Fibroblast of upper back skin (primary cell): ENCODE data around the gene GPR62.
"Not testable (repeated sequence)": the region's sequence is repeated elsewhere in the genome, so short reads cannot be mapped to it uniquely, and the experiment has no call there.

Experiments used
- DNase-seq: peaks from one replicate; pipeline ENCODE4 v3.0.0-alpha.2; 2013

GPR62 gene, protein sequence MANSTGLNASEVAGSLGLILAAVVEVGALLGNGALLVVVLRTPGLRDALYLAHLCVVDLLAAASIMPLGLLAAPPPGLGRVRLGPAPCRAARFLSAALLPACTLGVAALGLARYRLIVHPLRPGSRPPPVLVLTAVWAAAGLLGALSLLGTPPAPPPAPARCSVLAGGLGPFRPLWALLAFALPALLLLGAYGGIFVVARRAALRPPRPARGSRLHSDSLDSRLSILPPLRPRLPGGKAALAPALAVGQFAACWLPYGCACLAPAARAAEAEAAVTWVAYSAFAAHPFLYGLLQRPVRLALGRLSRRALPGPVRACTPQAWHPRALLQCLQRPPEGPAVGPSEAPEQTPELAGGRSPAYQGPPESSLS

DNA sequence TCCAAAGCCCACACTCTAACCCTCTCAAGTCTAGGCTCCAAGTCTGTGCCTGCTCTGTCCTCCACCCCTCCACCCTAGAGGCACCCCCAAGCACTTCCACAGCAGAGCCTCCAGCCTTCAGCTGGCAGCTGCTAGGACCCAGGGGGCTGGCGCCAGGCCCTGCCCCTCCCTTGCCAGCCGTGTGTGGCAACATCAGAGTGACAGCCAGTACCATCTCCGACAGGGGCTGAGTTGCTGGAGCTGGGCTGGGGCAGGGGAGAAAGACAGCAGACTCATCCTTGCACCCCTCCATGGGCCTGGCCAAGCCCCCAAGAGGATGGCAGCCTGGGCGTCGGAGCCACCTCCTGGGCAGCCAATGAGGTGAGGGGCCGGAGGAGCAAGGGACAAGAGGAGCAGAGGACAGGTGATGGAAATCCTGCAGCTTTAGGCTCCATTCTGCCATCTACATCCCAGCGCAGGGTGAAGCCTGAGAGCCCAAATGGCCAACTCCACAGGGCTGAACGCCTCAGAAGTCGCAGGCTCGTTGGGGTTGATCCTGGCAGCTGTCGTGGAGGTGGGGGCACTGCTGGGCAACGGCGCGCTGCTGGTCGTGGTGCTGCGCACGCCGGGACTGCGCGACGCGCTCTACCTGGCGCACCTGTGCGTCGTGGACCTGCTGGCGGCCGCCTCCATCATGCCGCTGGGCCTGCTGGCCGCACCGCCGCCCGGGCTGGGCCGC is at the start of gene GPR62:
Gene GPR62 (plus strand): TSS at position 207 of the 718 bp plus-strand sequence. CDS start 272 bp downstream, at position 479.
- DNase-seq = no peak

DNA sequence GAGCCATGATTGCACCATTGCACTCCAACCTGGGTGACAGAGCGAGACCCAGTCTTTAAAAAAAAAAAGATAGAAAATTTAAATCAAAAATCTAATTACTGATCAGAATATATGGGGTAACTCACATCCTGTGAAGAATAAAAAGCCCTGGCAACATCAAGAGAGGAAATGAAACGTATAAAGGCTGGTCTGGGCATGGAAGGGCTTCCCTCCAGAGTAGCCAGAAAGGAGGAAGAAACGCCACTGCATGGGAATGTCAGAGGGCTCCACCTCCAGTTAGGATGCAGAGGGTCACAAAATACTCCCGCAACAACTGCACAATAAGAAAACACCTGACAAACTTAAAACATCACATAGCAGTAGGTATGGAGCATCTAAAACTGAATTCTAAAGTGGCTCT is 47.2 kb upstream of the GPR62 start:
- DNase-seq = no peak

DNA sequence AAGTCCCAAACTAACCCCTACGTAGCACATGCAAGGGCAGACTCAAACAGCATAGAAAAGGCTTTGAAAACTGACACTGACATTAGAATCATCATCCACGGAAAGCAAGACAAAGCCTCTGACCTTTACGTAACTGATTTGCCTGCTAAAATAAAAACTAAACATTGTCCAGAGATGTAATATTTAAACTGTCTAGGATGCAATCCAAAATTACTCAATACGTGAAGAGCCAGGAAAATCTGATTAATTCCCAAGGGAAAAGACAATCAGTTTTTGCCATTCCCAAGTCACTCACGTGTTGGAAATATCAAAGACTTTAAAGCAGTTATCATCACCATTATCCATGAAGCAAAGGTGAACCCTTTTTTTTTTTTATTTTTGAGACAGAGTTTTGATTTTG is 38.8 kb upstream of the GPR62 start:
- DNase-seq = no peak

DNA sequence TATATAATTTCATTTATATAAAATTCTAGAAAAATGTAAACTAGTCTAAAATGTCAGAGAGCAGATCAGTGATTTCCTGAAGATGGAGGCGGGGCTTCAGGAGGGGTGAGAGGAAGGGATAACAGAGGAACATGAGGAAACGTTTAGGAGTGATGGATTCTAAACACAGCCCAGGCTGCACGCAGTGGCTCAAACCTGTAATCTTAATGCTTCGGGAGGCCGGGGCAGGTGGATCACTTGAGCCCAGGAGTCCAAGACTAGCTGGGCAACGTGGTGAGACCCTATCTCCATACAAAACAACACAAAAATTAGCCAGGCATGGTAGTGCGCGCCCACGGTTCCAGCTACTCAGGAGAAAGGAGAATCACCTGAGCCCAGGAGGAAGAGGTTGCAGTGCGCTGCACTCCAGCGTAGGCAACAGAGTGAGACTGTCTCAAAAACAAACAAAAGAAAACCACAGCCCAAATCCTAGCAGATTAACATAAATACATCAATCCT is 34.1 kb upstream of the GPR62 start:
- DNase-seq = no peak

DNA sequence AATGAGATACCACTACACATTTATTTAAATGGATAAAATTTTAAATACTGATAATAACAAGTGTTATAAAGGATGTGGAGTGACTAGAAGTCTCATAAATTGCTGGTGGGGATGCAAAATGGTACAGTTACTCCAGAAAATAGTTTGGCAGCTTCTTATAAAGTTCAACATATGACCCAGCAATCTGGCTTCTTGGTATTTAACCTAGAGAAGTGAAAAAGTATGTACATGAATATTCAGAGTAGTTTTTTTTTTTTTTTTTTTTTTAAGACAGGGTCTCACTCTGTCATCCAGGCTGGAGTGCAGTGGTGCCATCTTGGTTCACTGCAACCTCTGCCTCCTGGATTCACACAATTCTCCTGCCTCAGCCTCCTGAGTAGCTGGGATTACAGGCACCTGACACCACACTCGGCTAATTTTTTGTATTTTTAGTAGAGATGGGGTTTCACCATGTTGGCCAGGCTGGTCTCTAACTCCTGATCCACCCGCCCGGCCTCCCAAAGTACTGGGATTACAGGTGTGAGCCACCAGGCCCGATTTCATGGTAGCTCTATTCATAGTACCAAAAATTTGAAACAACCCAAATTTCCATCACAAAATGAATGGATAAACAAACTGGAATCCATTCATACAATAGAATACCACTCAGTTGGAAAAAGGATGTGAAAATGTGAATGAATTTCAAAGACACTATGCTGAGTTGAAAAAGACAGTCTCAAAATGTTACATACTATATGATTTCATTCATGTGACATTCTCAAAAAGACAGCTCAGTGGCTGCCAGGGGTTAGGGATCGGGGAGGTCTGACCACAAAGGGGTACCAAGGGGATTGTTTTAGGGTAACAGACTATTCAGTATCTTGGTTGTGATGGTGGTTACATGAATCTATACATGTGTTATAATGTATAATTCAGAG is 27.9 kb upstream of the GPR62 start:
- DNase-seq = no peak

DNA sequence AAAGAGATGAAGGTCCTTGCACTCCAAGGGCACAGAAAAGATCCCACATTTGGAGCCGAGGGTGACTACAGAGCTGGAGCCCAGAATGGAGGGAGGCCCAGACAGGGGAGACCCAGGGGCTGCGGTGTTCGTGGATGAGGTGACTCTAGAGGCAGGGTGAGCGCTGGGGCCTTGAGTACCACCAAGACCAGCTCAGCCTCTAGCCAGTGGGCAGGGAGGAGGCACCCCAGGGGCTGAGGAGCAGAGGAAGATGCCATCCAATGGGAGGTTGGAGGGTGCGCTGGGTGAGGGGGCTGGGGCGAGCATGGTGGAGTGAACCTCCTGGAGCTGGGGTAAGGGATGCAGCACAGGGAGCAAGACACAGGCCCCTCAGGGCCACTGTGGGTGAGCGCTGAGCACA is 26.7 kb upstream of the GPR62 start:
- no peak for DNase-seq

DNA sequence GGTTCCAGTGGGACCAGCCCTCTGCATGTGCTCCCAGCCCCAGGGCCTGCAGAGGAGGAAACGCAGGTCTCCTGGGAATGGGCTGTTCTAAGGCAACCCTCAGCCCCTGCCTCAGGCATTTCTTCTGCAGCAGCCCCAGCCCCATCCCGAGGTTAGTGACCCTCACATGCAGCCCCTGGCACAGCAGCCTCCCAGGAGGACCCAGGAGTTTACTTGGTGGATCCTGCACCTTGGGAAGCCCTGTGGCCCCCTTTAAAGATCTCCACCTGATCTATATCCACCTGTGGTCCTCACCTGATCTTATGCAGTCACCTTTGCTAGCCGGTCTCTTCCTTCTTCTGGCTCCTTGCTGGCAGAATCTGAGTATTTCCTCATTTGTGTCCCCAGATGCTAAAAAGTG is 26.2 kb upstream of the GPR62 start:
- not testable (repeated sequence) for DNase-seq

DNA sequence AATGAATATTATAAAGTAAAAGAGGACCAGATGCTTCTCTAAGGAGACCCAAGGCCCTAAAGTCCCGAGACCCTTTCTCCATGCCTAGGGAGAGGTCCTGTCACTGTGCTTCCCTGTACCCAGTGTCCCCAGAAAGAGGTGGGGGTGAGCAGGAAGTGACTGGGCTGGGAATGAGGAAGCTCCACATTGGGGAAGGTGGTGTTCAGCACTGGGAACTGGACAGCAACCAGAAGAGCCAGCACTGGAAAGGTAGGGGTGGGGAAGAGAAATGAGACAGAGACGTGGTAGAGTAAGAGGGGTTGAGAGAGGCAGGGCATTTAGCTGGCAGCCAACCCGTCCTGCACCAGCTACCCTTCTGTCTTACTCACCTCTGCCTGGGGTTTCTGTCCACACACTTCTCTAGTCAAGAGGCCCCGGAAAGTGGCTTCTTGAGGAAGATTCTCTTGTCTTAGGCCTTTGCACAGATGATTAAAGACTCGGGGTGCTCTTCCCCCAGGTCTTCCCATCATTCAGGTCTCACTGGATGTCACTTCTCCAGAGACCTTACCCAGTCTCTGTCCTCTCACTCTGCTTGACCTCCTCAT is 25.7 kb upstream of the GPR62 start:
- no peak for DNase-seq

DNA sequence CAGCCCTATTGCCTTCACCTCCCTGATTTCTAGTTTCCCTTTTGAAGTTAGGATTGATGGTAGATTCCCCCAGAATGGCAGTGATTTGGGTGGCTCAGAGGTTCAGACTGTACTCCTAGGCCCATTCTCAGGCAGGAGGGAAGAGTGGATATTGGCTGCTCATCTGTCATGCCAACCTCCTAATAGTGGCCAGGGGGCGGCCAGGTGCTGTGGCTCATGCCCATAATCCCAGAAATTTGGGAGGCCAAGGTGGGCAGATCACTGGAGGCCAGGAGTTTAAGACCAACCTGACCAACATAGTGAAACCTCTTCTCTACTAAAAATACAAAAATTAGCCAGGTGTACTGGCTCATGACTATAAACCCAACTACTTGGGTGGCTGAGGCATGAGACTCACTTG is 24.7 kb upstream of the GPR62 start:
- no peak for DNase-seq

DNA sequence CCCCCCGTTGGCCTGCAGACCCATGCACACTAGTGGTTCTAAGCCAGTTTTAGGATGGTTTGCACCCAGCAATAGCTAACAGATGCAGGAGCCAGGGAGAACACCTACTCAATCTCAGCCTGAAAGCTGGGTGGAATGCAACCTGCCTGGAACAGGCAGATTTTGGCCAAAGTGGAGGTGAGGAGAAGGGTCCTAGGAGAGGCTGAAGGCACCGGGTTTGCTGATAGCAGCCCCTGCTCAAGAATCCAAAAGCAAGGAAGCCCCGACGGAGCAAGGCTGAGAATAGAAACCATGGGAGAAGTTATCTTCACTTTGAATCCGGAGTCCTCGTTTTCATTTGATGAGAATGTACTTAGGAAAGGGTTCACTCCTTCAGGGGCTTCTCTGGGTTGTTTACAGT is 23.4 kb upstream of the GPR62 start:
- DNase-seq = no peak

DNA sequence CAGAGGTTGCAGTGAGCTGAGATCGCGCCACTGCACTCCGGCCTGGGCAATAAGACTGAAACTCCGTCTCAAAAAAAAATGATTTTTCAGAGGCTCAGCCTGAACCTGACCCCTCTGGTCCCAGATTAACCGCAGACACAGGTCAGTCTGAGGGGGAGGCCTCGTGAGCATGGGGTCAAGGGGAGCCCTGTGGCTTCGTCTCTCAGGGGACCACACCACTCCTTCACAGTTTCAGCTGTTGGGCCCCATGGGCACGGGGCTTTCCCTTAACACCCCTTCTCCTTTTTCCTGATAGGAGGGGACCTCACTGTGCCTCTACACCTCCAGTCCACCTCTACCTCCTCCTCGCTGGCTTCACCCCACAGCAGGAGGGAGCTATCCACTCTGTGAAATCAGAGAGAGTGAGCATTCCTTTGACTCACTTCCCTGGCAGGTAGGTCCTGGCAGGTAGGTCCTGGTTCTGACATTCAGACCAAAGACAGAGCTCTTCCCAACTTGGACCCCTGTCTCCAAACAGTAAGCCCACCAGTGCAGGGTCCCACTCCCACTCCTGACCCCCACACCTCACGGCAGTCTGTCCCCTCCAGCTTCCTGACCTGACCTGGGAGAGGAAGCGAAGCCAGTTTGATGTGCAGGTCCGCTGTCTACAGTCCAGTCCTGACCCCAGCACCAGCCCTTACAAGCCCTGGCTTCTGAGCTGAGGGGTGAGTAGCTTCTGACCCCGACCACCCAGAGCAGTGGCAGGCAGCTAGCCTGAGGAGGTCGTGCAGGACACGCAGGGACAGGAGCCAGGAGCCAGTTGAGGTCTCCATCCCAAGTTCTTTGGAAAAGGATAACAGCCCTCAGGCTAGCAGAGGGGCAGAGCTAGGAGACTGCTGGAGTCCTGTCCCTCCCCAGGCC is 22.5 kb upstream of the GPR62 start:
- DNase-seq = no peak

DNA sequence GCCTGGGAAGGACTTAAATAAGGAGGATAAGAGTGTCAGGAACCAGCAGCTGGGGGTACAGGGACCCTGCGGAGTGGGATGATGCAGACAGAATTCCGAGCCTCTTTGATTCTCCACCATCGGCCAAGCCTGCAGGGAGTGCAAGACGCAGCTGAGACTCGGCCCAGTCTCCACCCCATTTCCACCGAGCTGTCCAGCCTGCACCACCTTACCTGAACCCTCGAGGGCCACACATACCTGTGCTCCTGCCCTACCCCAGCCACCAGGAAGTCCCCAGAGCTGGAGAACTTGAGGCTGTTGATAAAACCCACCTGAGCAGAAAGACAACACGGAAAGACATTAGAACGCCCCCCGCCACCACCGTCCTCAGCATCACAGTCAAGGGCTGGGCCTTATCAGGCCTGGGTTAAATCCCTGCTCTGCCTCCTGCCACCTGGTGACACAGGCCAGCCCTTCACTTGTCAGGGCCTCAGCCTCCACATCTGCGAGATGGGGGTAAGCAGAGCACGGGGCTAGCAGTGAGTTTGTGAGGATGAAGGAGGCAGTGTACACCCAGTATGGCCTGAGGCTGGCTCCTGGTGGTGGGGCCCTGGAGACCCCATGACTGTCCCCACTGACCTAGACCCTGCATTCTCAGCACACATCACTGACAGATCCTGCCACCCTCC is 21.6 kb upstream of the GPR62 start:
- DNase-seq = no peak

DNA sequence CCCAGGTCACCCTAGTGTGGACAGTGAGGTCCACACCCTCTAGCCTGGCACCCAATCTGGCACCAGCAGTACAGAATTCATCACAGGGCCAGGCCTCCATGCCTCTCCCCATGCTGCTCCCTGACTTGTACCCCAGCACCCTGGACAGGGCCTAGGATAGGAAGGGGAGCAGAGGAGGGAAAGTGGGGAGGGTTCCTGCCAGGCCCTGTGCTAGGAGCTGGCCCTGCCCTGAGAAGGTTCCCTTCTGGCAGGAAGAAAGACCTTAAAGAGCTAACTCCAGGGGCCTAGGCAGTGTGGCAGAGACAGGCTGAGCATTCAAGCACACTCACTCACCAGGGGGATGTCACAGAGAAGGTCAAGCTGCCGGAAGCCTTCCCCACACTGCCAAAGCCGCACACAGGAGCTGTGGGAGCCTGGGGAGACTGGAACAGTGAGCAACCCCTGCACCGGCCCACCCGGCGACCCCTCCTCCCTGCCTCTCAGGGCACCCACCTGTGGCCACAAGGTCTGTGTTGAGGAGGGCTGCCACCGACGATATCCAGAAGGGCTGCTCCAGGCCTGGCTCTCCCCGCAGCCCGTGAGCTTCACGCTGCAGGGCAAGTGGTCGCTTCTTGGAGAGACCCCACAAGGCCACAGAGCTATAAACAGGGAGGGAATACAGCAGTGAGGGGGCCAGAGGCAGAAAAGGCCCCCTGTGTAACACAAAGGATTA is 20.9 kb upstream of the GPR62 start:
- no peak for DNase-seq

DNA sequence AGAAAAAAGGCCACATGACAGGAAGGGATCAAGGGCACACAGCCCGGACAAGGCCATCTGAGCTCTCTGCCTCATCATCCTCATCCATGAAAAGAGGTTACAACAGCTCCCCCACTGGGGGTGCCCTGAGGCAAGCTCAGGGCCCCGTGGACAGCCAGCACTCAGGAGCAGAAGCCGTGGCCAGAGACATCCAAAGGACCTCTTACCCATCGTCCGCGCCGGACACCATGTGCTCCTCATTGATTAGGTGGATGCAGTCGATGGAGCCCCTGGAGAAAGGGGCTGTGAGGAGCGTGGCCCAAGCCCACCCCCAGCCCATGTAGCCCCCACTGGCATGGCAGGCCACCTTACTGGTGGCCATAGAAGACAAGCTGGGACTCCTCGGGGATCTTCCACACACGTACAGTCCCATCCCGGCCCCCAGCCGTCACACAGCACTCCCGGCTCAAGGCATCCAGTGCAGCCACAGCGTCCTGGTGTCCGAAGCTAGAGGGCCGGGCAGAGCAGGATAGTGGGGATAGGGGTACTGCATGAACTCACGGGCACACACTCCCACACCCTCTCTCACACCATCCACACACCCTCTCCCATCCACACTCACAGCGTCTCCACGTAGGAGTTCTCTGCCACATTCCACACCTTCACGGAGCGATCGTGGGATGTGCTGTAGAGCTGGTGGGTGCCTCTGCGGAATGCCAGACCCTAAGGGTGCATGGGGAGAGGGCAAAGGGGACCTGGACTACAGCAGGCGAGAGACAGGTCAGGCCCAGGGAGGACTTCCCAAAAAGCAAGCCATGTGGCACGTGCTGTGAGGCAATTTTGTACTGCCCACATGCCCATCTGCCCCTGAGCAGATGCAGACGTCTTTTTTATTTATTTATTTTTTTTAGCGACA is 19.9 kb upstream of the GPR62 start:
- DNase-seq = no peak

DNA sequence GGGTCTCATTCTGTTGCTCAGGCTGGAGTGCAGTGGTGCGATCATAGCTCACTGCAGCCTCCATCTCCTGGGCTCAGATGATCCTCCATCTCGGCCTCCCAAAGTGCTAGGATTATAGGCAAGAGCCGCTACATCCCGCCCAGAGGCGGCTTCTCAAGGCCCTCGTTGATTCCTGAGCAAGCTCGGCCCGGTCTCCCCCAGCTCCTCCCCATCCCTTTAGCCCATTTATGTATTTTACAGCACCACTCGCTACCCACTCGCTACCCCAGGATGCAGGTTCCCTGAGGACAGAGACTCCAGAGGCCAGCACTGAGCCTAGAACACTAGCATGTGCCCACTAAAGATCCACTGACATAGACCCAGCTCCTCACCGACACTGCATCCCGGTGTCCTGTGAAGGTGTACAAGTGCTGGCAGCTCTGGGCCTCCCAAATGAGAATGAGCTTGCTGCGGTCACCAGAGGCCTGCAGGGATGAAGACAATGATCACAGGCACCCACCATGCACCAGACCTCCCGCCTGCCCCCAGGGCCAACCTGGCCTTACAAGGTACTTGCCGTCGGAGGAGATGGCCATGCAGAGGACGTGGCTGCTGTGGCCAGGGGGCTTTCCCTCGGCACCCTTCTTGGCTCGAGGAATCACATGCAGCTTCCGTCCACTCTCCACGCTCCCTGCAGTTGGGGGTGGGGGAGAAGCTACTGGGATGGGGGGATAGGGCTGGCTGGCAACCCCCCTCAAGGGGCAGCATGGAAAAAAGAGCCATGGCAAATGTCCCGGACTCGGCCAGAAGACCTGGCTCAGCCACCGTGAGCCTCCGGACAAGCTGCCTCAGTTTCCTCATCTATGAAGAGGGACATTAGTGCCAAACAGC is 19.1 kb upstream of the GPR62 start:
- no peak for DNase-seq

DNA sequence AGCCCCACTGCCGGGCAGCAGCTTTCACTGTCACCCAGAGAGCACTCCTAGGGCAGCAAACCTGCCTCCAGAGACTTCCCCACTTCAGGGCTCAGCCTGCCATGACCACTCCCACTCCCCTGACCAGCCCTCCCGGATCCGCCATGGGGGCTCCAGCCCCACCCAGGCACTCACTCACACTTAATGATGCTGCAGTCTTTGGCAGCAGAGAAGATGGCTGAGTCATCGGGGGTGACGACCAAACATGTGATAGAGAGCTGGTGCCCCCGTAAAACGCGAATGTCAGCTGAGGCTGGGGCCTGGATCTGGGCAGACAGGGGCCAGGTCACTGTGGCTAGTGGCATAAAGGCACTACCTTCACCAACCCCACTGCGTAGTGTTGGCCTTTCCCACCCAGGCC is 18.2 kb upstream of the GPR62 start:
- no peak for DNase-seq

DNA sequence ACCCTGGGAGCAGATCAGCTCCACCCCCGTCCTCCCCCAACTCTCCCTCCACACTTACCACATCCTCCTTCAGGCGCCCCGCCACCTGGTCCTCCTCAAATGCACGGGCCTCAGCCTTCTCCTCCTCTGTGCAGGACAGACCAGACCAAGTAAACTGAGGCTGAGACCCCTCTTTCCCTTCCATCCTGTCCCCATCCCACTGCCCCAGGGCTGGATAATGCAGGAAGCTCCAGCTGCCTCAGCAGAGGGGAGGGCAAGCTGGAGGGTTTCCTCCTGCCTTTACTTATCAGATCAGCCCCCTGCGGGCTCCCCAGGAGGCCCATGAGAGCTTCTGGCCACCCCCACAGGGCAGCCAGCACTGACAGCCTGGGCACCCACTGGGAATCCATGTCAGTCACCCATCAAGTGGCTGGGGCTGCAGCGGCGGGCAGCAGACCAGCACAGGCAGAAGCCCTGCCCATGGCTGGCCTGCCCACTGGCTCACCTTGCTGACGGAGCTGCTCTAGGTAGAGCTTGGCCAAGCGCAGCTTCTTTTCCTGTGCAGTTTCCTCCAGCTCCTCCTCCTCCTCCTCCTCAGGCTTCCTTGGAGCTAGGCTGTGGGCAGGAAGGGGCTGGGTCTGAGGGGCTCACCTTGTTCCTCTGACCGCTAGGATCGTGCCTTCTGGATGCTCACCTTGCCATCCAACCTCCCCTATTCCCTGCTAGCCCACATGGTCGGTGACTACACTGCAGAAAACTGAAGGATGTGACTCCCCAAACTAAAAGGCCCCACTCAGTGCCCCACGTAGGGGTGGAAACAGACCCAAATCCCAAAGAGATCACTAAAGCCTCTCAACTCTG is 17.4 kb upstream of the GPR62 start:
- DNase-seq = no peak
